ENCODE results near the gene HES3.

HES3 gene

DNA sequence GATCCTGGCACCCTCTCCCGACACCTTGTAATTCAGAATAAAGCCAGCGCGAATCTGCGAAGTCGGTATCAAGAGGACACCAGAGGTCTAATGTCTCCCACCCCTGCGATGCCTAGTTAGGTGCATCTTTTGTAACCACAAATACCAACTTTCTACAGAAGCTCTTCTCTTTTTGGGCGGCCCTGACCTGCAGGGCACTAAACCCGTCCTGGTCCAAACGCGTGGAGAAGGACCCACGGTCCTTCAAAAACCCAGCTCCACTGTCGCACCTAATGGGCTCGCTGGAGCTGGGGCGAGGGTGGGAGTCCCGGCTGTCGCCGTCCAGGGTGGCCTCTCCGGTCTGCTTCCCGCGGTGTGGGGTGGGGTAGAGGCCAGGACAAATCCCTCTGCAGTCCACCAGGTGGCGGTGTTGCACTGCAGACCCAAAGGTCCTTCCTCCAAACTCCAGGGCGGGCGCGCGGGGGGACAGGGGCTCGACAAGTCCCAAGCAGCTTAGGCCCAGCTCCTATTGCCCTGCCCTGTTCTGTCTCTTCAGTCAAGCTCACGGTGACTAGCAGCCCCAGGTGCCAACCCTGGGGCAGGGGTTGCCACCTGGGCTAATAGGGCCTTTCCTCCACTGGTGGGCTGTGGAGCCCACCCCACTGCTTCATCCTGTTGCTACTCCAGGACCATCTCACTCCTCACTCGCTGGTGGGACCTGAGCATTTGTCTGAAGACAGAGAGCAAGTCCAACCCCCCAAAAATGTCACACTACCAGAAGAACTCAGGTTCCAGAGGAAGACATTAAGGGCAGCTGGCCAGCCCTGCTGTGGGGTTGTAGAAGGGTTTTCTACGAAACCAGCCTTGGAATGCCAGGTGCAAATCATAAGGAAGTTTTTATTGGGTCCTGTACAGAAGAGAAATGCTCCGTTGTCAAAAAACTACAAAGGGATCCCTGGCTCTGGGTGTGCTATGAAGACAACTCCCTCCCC is 2.8 kb downstream of the HES3 start:
- no peak for DNase-seq

DNA sequence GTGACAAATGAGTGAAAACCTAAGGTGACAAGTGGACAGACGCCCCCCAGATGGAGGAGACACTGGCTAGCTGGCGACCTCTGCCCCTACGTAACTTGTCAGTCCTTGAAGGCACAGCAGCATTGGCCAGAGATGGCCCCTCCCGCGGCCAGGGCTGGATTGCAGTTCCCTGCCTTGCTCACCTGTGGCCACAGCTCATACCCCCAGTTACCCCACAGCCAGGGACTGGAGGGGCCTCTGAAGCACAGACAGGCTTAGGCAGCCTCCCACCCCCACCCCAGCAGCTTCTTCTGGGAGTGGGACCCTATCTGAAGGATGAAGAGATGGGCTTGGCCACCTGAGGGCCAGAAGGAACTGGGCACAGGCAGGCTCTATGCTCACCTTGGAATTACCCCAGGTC is 3.7 kb downstream of the HES3 start:
- DNase-seq, result no peak

DNA sequence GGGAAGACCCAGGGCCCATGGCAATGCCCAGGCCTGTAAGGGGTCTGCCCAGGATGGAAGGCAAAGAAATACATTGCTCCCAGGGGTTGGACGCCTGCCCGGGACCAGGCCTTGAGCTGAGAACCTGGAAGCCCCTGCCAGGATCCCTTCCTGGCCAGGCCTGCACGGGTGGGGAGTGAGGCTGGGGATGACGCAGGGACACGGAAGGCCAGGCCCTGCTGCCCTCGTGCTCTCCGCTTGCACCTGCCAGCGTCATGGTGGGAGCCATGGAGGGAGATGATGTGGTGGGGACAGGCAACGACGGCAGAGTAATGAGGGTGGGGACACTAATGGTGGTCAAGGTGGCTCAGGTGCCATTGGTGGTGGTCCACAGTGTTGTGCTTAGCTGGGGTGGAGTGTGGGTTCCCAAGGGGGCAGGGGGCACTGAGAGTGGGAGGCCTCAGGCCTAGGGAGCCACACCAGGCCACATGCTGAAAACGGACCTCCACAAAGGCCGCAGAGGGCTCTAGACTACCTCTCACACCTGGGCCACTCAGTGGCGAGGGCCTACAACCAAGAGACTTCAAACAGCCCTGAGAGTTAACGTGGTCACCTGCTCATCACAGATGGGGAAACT is 4.3 kb downstream of the HES3 start:
- no peak for DNase-seq

DNA sequence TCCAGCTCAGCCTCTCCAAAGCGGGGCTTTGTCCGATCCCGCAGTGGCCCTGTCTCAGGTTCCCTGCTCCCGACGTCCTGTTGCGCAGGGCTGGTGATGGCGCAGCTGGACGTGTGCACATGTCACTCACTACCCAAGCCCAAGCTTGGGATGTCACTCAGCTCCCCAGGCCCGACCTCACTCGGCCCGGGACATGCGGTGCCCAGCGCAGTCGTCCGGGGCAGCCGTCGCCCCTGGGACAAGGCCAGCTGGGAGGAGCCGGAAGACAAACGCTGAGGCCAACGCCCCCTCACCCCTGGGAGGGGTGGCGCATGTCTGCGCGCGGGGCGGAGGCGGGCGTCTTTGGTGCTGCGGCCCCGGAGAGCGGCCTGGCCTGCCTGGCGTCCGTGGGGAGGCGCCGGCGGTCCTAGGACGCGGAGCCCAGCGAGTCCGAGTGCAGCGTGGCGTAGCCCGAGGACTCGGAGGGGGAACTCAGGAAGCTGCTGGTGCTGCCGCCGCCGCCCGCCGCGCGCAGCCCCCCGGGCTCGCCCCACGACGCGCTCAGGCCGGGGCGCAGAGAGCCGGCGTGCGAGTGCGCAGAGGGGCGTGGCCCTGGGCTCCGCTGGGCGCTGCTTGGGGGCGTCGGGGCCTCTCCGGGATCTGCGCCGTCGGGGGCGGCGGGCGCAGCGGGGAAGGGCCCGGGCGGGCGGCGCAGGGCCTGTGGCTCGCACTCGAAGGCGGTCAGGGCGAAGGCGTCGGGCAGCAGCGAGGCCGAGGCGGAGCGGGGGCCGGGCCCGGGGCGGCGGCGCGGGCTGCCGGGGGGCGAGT is 5.2 kb downstream of the HES3 start:
- DNase-seq, result no peak

DNA sequence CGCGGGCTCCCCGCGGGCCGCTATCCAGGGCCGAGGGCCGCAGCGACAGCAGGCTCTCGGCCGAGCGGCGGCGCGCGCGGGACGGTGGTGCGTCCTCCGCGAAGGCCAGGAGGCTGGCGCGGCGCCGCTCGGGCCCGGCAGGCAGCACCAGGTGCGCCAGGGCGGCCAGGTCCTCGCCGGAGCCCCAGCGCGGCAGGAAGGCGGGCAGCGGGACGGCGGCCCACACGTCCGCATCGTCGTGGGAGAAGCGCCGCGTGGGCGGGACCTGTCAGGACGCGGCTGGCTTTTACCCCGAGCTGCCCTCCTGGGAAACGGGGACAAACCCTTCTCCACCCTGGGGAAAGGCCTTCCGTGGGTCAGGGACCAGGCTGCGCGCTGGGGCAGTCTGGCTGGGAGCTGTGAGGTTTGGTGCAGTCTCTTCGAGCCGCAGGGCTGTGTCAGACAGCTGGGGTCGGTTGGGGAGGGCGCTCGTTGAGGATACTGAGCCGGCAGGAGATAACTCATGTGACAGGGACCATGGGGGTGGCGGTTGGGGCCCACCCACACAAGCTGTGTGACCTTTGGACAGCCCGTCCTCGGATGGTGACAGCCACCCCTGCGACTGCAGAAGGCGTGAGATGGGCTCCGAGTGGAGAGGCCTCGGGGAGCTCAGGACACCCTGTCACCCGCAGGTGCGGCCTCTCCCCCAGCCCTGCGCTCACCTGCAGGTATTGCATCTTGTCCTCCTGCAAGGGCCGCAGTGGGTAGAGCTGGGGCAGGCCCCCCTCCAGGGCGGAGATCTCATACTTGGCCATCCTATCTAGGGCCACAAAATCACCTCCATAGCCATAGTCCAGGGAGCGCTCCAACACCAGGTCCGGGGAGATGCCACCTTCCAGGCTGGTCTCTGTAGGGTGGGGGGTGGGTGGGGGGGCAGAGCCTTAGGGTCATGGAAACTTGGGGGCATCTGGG is 6.0 kb downstream of the HES3 start:
- DNase-seq, result no peak

DNA sequence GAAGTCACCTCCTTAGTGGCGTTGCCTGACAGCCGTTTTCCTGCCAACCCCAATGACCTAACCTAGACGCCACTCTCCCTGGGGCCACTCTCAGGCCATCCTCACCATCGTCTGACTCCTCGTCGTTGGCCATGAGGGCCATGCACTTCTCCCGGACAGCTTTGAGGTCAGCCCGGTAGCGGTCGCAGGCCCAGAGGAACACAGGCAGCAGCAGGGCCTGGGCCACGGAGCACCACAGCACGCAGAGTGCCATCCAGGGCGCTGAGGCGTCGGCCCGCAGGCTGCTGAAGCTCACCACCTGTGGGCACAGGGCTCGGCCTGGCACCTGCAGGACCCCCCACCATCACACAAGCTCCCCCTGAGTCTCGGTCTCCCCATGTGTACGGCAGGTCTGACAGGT is 7.3 kb downstream of the HES3 start:
- no peak for DNase-seq

DNA sequence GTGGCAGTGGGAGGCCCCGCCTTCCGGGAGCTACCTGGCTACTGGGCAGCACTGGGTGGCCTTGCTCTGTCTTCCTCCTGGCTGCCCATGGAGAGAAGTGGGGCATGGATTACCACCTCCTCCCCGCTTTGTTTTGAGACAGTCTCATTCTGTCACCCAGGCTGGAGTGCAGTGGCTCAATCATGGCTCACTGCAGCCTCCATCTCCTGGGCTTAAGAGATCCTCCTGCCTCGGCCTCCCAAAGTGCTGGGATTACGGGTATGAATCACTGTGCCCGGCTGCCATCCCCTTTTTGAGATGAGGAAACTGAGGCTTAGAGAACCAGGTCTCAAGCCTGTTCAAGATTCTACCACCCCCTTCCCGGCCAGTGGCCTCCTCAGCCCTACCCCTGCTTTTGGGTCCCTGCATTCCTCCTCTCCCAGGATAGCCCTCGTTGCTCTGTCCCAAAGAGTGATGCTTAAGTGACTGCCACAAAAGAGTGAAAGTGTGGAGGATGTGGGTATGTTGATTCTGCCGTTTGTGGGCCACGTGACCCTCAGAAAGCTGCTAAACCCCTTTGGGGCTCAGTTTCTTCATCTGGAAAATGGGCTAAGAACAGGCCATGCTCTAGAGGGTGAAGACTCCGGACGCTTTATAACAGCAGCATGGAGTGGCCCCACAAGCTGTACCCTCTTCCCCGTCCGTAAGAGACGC is 7.8 kb downstream of the HES3 start:
- DNase-seq, result no peak

DNA sequence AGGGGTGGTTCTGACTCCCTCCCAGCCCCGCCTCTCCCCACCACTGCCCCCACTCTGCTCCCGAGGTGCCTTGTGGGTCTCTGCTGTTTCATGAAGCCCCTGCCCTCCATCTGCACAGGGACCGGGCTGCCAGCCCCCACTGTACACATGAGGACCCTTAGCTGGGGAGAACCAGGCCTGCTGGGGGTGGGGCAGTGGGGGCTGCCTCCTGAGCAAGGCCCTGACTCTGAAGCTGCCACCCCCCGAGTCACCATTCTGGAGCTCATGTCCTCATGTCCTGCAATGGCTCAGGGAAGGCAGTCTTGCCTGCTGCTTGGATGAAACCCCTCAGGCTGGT is 8.4 kb downstream of the HES3 start:
- DNase-seq, result no peak

DNA sequence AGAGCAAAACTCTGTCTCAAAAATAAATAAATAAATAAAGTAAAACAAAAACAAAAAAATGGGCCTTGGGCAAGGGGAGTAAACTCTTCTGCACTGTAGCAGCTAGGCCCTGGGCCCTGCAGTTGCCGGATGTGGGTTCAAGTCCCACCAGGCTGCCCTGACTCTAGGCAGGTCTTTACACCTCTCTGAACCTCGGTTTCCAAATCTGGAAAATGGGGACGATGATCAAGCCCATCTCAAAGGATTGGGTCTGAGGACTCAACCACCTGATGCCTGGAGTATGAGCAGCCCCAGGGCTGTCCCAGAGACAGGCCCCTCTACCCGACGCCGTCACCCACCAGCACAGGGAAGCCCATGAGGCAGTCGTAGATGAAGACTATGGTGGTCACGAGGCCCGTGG is 9.4 kb downstream of the HES3 start:
- no peak for DNase-seq

DNA sequence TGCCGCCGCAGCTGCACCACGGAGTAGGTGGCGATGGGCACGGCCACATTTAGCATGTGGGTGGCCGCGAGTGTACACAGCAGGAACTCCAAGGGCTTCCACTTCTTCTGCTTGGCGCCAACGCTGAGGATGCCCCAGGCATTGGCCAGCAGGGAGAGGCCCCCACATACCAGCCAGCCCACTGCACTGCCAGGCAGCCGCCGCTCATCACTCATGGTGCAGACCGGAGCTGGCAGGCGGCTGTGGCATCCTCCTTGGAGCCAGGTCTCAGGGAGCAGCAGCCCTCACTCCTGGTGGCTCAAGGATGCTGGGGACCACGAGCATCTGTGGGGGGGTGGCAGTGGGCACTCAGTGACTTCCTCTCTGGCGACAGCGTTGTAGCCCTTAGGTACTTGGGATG is 10.7 kb downstream of the HES3 start:
- DNase-seq, result no peak

DNA sequence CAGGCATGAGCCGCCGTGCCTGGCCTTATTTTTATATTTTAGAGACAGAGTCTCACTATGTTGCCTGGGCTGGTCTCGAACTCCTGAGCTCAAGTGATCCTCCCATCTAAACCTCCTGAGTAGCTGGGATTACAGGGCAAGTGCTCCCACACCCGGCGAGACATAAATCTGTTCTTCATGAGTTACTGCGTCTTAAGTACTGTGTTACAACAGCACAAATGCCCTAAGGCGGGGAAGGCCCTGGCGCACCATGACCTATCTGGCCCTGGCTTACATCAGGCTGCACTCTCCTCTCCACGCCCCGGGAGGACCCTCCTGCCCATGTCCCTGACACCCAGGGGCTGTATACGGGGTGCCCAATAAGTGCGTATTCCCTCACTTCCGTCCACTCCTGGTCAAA is 12.7 kb downstream of the HES3 start:
- no peak for DNase-seq

DNA sequence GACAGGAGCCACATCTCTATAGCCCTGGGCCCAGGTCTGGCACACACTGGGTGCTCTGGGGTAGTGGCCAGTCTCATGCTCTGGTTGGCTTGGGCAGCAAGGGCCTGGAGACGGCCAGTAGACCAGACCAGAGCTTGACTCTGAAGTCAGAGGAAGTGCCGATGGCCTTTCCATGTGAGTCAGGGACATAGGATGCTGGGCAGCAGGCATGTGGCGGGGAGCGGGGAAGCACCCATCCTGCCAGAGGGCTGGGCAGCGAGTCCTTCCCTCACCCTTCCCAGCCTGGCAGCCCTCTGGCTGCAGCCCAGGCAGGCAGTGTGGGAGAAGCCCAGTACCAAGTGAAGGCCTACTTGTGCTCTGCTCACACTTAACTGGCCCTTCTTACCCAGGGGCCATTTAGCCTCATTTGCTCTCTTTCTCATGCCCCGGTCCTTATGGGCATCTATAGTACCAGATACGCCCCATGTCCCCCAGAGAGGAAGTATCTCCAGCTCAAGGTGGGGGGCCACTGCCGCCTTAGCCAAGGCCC is 13.6 kb downstream of the HES3 start:
- DNase-seq, result no peak

DNA sequence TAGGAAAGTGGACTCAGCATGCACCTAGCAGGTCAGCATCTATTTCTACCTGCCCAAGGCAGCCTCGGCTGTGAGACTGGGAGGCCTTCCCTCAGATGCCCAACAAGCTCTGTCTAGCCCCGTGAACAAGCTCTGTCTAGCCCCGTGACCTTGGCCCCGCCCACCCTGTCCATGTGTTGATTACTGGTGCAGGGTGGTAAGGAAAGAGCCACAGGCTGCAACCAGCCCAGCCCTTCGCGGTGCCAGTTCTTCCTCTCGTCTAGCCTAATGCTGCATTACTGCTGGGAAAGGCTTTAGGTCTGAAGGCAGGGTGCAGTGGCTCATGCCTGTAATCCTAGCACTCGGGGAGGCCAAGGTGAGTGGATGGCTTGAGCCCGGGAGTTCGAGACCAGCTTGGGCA is 14.7 kb downstream of the HES3 start:
- DNase-seq, result no peak

DNA sequence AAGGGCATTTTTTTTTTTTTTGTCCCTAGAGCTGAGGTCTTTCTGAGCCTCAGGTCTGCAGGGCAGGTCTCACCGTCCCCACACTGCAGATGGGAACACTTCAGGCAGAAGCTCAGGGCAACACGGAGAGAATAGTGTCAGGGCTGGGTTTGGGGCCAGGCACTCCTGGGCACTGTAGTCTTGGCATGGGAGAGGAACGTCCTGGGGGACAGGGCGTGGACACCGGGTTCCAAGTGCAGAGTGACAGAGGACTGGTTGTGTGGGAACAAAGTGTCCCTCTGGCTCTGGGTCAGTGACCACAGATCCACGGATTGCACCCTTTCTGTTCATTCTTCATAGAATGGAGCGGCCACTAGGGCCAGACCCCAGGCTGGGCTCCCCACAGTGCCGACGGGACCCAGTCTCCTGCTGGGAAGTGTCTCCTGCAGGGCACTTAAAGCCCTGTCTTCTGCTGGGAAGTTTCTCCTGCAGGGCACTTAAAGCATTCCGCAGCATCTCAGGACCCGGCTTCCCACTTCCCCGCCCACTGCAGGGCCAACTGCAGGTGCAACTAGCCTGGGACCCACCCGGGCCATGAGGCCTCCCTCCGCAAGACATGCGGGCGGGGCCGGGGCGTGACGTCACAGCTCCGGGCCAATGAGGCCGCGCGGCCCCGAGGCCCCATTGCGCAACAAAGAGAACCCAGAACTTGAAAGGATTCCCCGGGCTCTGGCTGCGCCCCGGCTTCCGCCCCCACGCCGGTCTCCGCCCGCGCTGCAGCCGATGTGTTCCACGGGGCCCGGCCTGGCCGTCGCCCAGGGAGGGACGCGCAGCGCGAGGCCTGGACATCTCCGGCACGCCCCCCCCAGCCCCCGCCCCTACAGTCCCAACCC is 15.7 kb downstream of the HES3 start:
- no peak for DNase-seq

DNA sequence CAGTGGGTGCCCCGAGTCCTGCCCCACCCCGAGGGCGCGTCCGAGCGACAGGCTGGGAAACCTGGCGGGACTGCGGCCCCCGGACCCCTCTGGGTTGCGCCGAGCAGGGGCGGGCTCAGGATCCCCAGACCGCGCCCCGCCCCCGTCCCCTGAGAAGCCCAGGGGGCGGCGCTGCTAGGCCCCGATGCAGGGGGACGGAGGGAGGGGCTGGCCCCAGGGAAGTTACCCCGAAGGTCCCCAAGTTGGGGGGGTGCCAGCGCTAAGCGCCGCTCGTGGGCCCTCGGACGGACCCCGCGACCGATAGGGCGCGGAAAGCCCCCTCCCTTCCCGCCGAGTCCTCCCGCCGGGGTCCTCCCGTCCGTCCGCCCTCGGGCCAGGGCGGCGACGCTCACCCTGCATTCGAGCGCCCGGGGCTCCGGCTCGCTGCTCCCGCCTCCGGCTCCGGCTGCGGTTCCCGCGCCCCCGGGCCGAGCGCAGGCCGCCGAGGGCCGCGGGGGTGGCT is 16.5 kb downstream of the HES3 start:
- DNase-seq, result no peak

DNA sequence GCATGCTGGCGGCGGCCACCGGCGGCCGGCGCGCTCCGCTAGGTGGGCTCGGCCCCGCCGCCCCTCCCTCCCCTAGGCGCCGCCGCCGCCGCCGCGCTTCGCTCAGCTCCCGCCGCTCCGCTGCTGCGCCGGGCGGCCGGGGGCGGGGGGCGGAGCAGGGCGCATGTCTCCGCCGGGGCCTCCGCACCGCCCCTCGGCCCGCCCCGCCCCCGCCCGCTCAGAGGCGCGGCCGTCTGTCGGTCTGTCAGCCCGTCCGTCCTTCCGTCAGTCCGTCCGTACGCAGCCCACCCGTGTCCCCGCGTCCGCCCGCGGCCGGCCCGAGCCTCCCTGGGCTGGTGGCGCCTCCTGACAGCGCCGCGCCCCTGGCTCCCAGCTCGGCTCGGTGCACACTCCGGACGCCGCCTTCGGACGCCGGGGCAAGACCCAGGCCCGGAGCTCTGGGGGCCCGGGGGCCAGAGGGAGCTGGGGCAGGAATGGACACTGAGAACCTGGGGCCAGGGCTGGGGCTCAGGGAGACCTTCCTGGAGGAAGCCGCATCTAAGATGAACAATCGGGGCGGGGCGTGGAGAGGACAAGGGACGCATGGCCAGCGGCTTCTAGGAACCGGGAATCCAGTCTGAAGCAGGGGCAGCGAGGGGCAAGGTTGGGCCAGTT is 17.1 kb downstream of the HES3 start, which contains the start of gene GPR153:
Gene GPR153 (minus strand): TSS at position 138 of the 654 bp plus-strand sequence. CDS start 6,193 bp downstream, outside the sequence.
- DNase-seq, result no peak

DNA sequence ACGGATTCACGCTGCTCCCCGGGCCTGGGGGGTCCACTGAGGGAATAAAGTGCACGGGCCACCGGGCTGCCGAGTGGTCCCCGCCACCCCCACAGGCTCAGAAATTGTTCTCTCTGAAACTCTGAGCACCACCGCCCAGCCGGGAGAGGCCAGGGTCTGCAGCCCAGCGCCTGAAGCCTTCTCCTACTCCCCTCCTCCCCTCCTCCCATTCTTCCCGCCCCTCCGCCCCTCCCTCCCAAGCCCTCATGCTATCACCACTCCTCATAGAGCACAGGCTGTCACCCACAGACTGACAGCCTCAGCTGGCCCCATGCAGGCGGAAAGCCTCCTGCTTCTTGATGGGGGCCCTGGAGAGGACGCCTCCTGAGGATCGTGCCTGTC is 17.6 kb downstream of the HES3 start:
- DNase-seq, result no peak

DNA sequence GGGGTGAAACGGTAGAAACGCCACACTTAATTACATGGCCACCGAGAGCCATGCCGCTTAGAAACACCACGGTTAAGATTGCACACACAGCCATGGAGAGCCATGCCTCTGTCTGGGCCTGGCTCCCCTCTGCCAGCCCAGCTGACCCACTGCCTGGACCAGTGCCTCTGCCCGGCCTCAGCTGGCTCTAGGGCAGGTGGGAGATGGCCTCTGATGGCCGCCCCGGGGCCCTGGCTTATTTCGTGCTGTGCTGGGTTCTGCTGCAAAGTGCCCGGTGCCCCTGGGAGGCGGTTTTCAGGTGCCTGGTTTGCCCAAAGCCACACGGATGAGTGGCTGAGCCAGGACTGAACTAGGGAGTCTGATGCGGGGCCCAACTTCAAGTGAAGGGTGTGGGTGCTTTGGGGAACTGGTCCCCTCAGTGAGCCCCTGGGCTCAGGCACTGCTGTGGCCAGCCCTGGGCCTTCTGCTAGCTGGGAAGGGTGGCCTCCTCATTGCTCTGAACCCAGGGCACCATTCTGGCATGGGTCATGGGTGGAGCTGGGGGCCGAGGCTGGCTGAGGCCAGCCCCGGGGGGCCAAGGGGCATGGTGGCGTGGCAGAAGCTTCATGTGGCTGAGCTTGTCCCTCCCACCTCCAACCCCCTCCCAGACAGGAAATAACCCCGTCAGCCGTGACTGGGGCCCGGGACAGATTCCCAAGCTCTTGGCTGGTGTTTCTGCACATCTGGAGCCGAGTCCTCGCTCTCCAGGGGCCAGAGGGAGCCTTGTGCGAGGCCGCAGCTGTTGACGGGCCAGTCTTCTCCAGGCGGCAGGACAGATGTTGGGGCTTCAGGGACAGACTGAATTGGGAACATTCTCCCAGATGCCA is 18.8 kb downstream of the HES3 start:
- no peak for DNase-seq

DNA sequence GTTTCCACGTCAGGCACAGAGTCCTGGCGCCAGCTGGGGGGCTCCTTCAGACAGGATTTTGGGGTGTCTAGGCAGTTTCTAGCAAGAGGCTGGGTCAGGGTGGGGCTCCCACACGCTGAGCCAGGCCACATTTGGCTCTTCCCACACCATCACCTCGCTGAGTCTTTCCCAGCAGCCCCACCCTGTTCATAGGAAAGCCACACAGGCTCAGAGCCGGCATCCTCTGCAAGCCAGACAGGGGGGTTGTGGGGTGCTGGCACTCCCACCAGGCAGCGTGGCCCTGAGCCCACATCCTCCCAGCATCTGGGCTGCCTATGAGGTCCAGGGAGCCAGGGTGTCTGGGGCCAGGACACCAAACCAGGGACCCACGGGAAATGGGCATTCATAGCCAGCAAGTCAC is 19.7 kb downstream of the HES3 start:
- DNase-seq, result no peak
